ENCODE measurements around the gene TP53TG5.

Gene TP53TG5

DNA sequence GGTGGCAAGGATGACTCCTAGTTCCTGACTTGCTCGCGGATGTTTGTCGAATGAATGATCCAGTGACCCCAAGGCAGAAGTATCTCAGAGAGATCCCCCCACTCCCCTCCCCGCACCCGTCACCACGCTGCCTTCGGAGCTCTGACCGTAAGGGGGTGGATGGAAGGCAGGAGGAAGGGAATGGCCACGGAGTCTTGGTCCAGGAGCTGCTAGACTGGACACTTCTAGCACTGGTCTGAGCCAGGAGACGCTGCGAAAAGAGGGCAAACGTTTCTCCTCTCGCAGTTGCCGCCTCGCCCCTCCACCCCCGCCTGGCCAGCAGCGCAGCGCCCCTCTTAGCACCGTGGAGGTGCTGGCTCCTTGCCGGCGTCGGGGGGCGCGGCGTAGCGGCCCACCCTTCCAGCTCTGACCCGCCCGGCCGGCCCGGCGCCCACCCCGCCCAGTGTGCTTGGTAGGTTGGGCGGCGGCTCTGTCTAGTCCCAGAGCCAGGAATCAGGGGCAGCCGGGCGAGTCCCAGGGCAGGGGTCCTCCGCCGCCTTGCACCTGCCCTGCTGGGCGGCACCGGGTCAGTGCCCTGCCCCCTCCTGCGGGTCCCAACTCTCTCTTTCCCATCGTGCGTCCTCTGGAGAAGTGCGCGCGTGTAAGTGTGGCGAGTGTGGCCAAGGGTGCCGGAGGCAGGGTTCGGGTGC, 27.6 kb upstream of the TP53TG5 start:
- no peak for DNase-seq

DNA sequence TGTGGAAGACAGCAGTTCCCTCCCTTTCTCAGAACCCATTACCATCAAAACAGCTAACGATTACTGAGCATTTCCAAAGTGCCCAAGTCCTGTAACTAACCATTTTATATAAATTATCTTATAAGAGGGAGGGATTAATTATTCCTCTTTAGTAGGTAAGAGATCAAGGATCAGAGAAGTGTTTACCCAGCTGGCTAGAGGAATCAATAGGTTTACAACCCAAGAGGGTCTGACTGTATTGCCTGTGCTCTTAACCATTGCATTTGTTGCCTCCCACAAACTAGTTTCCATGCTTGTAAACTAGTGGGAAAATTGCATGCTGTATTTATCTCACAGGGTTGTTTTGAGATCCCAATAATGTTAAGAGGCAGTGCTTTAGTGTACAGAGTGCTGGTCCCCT, 26.3 kb upstream of the TP53TG5 start:
- DNase-seq = no peak

DNA sequence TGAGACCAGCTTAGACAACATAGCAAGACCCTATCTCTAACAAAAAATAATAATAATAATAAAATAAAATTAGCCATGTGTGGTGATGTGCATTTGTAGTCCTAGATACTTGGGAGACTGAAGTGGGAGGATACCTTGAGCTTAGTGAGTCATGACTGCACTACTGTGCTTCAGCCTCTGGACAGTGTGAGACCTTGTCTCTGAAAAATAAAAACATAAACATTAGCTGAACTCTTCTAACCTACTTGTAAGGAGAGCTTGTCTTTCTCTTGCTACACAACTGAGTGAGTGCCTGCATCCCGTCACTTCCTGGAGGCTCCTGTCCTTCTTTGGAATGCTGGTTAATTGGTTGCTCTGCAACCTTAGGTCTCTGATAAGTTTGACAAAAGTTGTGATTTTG, 24.8 kb upstream of the TP53TG5 start:
- no peak for DNase-seq

GRCh38 chr20:45400346-45401031, 22.4 kb upstream of the TP53TG5 start:
- DNase-seq = no peak

DNA sequence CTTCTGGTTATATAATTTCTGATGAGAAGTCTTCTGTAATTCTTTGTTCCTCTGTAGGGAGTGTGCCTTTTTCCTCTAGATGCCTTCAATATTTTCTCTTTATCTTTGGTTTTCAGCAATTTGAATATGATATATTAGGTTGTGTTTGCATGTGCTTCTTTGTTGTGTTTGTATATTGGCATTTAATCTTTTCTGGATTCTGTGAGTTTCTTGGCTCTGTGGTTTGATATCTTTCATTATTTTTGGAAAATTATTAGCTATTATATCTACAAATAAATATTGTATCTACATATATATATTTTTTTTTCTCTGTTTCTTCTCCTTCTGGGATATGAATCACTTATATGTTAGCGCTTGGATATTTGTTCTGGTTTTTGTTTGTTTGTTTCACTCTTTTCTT, 20.9 kb upstream of the TP53TG5 start:
- DNase-seq = no peak

GRCh38 chr20:45395114-45395415, 16.9 kb upstream of the TP53TG5 start:
- no peak for DNase-seq

- no peak for DNase-seq
Measured at GRCh38 chr20:45394221-45395113, 16.3 kb upstream of the TP53TG5 start.

- DNase-seq = no peak
Measured at GRCh38 chr20:45392733-45393132, 14.6 kb upstream of the TP53TG5 start.

- no peak for DNase-seq
Measured at GRCh38 chr20:45391559-45391958, 13.4 kb upstream of the TP53TG5 start.

DNA sequence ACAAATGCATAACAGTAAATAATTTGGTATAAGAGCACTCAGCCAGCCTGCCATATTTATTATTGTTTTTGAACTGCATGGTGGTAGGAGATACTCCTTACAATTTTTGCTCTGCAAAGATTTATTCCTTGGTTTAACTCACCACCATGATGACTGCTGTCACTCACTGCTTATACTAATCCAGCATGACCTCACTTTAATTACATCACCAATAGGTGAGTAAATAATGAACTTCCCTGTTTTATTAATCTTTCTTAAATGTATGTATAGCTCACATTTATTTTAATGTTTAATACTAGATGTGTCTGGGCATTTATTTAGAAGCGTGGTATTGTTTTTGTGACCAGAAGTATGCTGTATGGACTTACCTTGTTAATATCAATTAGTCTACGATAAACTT, 12.8 kb upstream of the TP53TG5 start:
- DNase-seq = no peak

DNA sequence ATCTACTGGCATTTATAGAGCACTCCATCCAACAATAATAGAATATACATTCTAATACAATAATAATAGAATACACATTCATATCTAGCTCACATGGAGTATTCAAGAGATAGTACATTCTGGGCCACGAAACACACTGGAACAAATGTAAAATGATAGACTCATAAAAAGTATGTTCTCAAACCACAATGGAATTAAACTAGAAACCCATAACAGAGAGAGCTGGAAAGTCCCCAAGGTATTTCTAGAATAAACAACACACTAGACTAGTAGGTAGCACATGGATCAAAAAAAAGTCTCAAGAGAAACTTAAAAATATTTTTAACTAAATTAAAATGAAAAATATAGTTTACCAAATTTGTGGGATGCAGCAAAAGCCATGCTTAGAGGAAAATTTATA, 9.1 kb upstream of the TP53TG5 start:
- DNase-seq = no peak

DNA sequence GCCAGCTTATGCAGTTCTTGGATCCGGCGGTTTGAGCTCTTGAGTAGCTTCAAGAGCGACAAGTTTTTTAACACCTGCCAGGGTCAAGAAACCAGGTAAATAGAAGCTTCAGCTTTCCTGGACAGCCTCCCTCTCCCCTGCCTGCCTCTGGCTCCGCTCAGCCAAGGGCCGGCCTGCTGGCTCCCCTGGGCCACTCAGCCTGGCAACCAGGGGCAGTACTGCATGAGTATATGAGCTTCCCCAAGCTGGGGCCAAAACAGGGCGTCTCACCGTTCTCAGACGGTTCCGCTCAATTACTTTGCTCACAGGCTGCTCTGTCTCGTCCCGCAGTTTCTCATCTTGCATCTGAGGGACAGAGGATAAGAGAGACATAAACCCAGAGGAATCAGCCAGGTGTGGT, 856 bp downstream of the TP53TG5 start:
- DNase-seq = no peak

DNA sequence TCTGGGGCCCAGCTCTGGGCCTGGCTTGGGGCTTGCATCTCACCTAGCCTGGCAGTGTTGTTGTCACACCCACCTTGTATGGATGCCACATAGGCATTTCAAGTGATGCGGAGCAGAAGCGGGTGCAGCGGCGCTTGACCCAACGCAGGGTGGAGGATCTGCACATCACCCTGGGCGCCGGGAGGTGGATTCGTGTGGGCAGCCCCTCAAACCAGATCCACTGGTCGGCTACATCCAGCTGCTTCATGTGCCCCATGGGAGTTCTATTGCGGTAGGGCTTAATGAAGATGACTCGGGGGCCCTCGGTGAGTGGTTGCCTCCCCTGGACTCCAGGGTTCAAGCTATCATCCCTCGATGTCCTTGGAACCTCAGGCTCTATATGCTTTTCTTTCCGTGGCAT, 3.2 kb downstream of the TP53TG5 start:
- DNase-seq = no peak

DNA sequence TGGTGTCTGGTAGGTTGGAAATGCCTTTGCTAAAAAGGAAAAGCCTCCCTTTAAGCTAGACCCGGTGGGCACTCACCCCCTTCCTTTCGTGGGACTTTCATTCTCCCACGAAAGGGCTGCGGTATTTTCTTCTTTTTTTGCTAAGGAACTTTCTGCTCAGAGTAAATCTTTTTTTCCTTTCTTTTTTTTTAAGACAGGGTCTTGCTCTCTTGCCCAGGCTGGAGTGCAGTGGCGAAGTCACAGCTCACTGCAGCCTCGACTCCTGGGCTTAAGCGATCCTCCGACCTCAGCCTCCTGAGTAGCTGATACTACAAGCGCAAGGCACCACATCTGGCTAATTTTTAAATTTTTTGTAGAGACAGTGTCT, 4.0 kb downstream of the TP53TG5 start:
- no peak for DNase-seq

GRCh38 chr20:45373353-45374100, 4.6 kb downstream of the TP53TG5 start:
- peak; percentile 91 for DNase-seq

DNA sequence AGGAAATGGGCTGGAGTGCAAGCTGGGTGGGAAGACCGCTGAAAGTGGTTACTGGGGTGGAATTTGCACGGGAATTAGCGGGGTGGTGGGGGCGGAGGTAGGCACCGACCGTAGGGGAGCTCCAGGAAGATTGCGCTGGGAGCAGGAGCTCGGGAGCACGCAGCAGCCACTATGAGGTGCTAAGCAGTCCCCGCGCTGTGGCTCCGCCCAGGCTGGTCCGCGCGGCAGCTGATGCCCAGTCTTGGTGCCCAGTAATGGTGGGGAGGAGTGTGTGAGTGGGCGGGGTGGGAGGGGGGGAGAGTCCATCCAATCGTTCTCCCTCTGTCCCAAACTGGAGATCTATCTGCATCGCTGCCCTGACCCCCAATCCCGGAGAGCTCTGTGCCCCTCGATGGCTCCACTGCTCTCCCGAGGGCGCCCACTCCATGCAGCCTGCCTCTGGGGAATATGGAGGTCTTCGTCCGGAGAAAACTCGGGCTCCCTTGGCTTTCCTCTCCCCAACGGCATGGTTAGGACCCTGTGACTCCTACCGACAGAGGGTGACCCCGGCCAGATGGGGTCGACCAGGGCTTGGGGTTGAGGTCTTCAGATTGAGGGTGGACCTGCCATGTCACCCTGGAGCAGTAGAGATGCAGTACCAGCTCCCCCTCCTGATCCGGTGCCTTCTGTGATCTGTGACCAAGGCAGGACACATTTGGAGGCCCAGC, 5.3 kb downstream of the TP53TG5 start:
- DNase-seq = no peak

- DNase-seq = no peak
Measured at GRCh38 chr20:45372241-45372640, 5.9 kb downstream of the TP53TG5 start.

GRCh38 chr20:45370571-45371160, 7.5 kb downstream of the TP53TG5 start:
- DNase-seq = no peak

DNA sequence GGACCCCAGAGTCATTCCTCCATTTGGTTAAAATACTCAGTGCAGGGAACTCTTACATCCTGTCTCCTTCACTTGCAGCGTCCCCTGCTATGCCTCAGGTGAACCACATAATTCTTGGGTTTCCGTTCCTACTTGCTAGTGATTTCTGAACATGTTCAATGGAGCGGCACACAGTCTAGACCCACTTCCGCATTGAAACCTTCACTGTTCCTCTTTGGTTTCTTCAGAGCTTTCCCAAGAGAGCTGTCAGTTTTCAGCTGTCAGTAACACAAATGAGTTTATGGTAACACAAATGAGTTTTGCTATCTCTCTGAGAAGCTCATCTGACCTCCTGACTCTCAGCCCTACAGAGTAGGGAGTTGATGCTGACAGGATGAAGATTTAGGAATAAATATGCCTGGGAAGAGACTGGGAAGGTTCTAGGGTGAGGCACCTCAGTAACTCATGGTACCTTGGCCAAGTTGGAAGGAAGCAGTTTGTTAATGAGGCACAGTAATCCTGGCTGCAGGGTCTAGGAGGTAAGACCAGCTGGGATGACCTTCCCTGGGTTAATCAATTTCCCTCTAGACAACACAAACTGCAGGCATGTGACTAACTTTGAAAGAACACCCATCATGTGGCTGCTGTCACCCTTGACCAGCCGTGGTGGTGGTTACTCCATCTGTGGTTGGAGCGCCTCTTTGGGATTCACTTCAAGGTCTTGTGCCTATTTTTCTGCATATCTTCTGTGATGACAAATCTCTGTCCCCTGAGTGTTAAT, 9.7 kb downstream of the TP53TG5 start:
- DNase-seq = no peak

- no peak for DNase-seq
Measured at GRCh38 chr20:45367126-45367525, 11.0 kb downstream of the TP53TG5 start.

- DNase-seq = no peak
Measured at GRCh38 chr20:45366631-45367030, 11.5 kb downstream of the TP53TG5 start.
